GM12878 (cell line): ENCODE data around the gene DNASE2. TPM values are rescaled to one million over a fixed set of nuclear protein-coding genes. Genes with fewer than 3 reads are reported as not detected.

Experiments used
- ATAC-seq: fragments of 200-7000 bp; cut with Tn5 transposase; 3 replicates; pipeline ENCODE4 v1.9.1; 2020; ENCODE audit warnings: mild to moderate bottlenecking, moderate library complexity
- BruUV-seq: library from RNA; stranded (reverse); fragments of 400-500 nt; replicated peaks from 2 replicates; lab custom pipeline; 2021; lab: Mats Ljungman, UMichigan
- CTCF ChIA-PET: fragments of 300-600 bp; sonication (Branson Sonifier 250); formaldehyde crosslinking; extraction: SDS; loops from one replicate; lab custom pipeline; 2021; ENCODE audit warnings: inconsistent platforms; lab: Yijun Ruan, JAX
- POLR2A ChIA-PET: fragments of 350-600 bp; formaldehyde crosslinking; extraction: SDS; loops from one replicate; lab custom pipeline; 2021; ENCODE audit warnings: inconsistent platforms; lab: Charles Lee
- RAD21 ChIA-PET: fragments of 300-600 bp; sonication (Branson Sonifier 250); formaldehyde crosslinking; loops from one replicate; lab custom pipeline; 2023; ENCODE audit warnings: antibody characterized with exemption; ENCODE audit not compliant: unreplicated experiment; lab: Charles Lee
- SMC1A ChIA-PET: fragments of 300-600 bp; sonication (Branson Sonifier 250); formaldehyde crosslinking; loops from one replicate; lab custom pipeline; 2023; ENCODE audit not compliant: unreplicated experiment, uncharacterized antibody; lab: Charles Lee
- DNase-seq: peaks from one replicate; pipeline ENCODE4 v3.0.0-alpha.2; 2011; ENCODE audit warnings: low read depth, low spot score
- FAIRE-seq: peaks from 3 replicates; lab custom pipeline; 2011; peaks lifted over from hg19 to GRCh38; lab: Jason Lieb, UNC
- H2AFZ ChIP-seq: 2 replicates; pipeline ENCODE4 v1.6.0; 2011; ENCODE audit warnings: low read depth, low read length, control low read depth; ENCODE audit not compliant: control insufficient read depth
- H3K27ac ChIP-seq: 2 replicates; pipeline ENCODE4 v1.5.1; 2011; ENCODE audit warnings: control low read depth; ENCODE audit not compliant: control insufficient read depth, insufficient read depth
- H3K27me3 ChIP-seq, 2 experiments: replicated peaks in 1 of 2; 2 replicates each; pipeline versions ENCODE4 v1.6.0 to v1.6.1; 2011; ENCODE audit warnings: low read length in 1 of 2; ENCODE audit not compliant: control insufficient read depth in 2 of 2, insufficient read depth in 2 of 2
- H3K36me3 ChIP-seq, 2 experiments: 2 replicates each; pipeline ENCODE4 v1.5.1; 2011; ENCODE audit warnings: low read length in 1 of 2; ENCODE audit not compliant: control insufficient read depth in 2 of 2, insufficient read depth in 2 of 2
- H3K4me1 ChIP-seq: 2 replicates; pipeline ENCODE4 v1.6.1; 2011; ENCODE audit warnings: mild to moderate bottlenecking, low read length, moderate library complexity, mixed read lengths; ENCODE audit not compliant: control insufficient read depth, insufficient read depth
- H3K4me2 ChIP-seq: 2 replicates; pipeline ENCODE4 v1.6.0; 2011; ENCODE audit warnings: control low read depth; ENCODE audit not compliant: control insufficient read depth, insufficient read depth
- H3K4me3 ChIP-seq: fragments of 200-600 bp; sonication (generic); 2 replicates; pipeline ENCODE4 v1.5.1; 2016
- H3K79me2 ChIP-seq: 2 replicates; pipeline ENCODE4 v1.6.0; 2011; ENCODE audit warnings: low read length; ENCODE audit not compliant: control insufficient read depth, insufficient read depth
- H3K9ac ChIP-seq: 2 replicates; pipeline ENCODE4 v1.8.0; 2011; ENCODE audit warnings: low read length, control low read depth, mixed read lengths; ENCODE audit not compliant: control insufficient read depth, insufficient read depth
- H3K9me3 ChIP-seq: replicated peaks from 3 replicates; pipeline ENCODE4 v1.5.1; 2011; ENCODE audit warnings: mild to moderate bottlenecking, low read length; ENCODE audit not compliant: control insufficient read depth, insufficient read depth
- H4K20me1 ChIP-seq: 2 replicates; pipeline ENCODE4 v1.6.0; 2011; ENCODE audit not compliant: control insufficient read depth, insufficient read depth
- ASH2L ChIP-seq: fragments of 300-600, 200-600 bp; sonication (generic); IDR thresholded peaks from 2 replicates; pipeline ENCODE4 v1.6.1; 2017; ENCODE audit warnings: low read depth, mild to moderate bottlenecking, borderline replicate concordance
- HDAC6 ChIP-seq: fragments of 200-600 bp; sonication (generic); IDR thresholded peaks from one replicate; pipeline ENCODE4 v1.8.0; 2017; ENCODE audit warnings: antibody characterized with exemption; ENCODE audit not compliant: unreplicated experiment
- MYB ChIP-seq: fragments of 150-350 bp; IDR thresholded peaks from 2 replicates; pipeline ENCODE4 v1.6.1; 2014; ENCODE audit warnings: mild to moderate bottlenecking, low read depth, low read length, borderline replicate concordance
- NFYA ChIP-seq: IDR thresholded peaks from 2 replicates; pipeline ENCODE4 v1.6.1; 2011; ENCODE audit warnings: low read depth, mild to moderate bottlenecking, low read length, improper control_type of control experiment, borderline replicate concordance
- NKRF ChIP-seq: fragments of 450-650 bp; conservative IDR thresholded peaks from 2 replicates; pipeline ENCODE4 v1.6.1; 2017; ENCODE audit warnings: mild to moderate bottlenecking, moderate library complexity
- NR2C2 ChIP-seq: IDR thresholded peaks from 2 replicates; pipeline ENCODE4 v1.6.1; 2011; ENCODE audit warnings: borderline replicate concordance, low read depth; ENCODE audit not compliant: control insufficient read depth, insufficient read length
- SKIL ChIP-seq: fragments of 450-650 bp; IDR thresholded peaks from 2 replicates; pipeline ENCODE4 v1.6.1; 2017; ENCODE audit warnings: mild to moderate bottlenecking, low read depth, inconsistent platforms; ENCODE audit not compliant: poor library complexity, severe bottlenecking
- SMAD1 ChIP-seq: fragments of 450-650 bp; IDR thresholded peaks from 2 replicates; pipeline ENCODE4 v1.6.1; 2018; ENCODE audit warnings: mild to moderate bottlenecking, low read depth; ENCODE audit not compliant: partially characterized antibody
- SUZ12 ChIP-seq: fragments of 200-600 bp; sonication (generic); IDR thresholded peaks from one replicate; pipeline ENCODE4 v1.6.1; 2018; ENCODE audit warnings: antibody characterized with exemption, mild to moderate bottlenecking; ENCODE audit not compliant: unreplicated experiment
- ZNF687 ChIP-seq: fragments of 450-650 bp; IDR thresholded peaks from 2 replicates; pipeline ENCODE4 v1.6.1; 2017; ENCODE audit warnings: mild to moderate bottlenecking, moderate library complexity
- WGBS: methylation state at CpG from one replicate; pipeline ENCODE4 v1.1.6; 2016; ENCODE audit warnings: low lambda C conversion rate; ENCODE audit not compliant: insufficient replicate concordance, insufficient coverage; ENCODE audit errors: missing lambda C conversion rate; 5-methylcytosine and 5-hydroxymethylcytosine counted together
- in situ Hi-C: fragments of 300-500 bp; cut with MboI; formaldehyde crosslinking; loops from 9 replicates; pipeline ENCODE4 v1.14.3; 2018; ENCODE audit warnings: mixed read lengths
- intact Hi-C: fragments of 100-400 bp; cut with micrococcal nuclease; formaldehyde crosslinking; loops from one replicate; pipeline ENCODE4 v1.14.2; 2022; ENCODE audit not compliant: unreplicated experiment
- polyA plus RNA-seq, 11 experiments: library from polyadenylated mRNA; depleted of rRNA in 4 of 11; unstranded in 6 of 11; stranded (reverse) in 5 of 11; fragments of >200 nt; fragmentation: Nextera tagmentation in 4 of 11; fragmentation: Illumina TruSeq in 1 of 11; extraction: Ambion mirVana in 4 of 11; extraction: Trizol in 1 of 11; gene quantifications; 1 replicate in 1 of 11; 2 replicates in 10 of 11; pipeline versions ENCODE4 v1.2.1 to v1.2.3, GENCODE V29; 2011 to 2016; ENCODE audit warnings: inconsistent platforms in 2 of 11, missing spikeins in 2 of 11, low read depth in 1 of 11
- total RNA-seq, 4 experiments: library from RNA; depleted of rRNA in 3 of 4; stranded (reverse); fragments of >200 nt in 3 of 4; fragmentation: Illumina TruSeq in 1 of 4; extraction: Trizol in 1 of 4; gene quantifications; 2 replicates each; pipeline versions ENCODE4 v1.2.1 to v1.2.3, GENCODE V29; 2013 to 2021

DNASE2 gene
- total and polyA plus RNA-seq, 10 of the 15 experiments (the other 5 are each of a cell fraction or from before 2014, with no cell fraction given), result 4.9 to 32.1 (median 22.0) TPM

GRCh38 chr19:12922959-12923358, 41.7 kb upstream of the DNASE2 start (continued):
- TF ChIP-seq NFYA (no peak), SUZ12 (no peak), ASH2L (no peak), SKIL (no peak), NKRF (no peak)

GRCh38 chr19:12921047-12921446, 39.8 kb upstream of the DNASE2 start:
- ChIA-PET POLR2A (interaction anchor here (0.7 kb wide), 1 partner anchor 305 kb away, joined by 7 read pairs; no protein-coding TSS in a partner anchor), CTCF (interaction anchor here (0.6 to 1.5 kb wide), 2 partner anchors 44 to 47 kb away, joined by 3 to 4 read pairs; no protein-coding TSS in a partner anchor), SMC1A (interaction anchor here (1.3 to 2.6 kb wide), 3 partner anchors 11 to 44 kb away, joined by 3 to 14 read pairs (median 5); no protein-coding TSS in a partner anchor), RAD21 (interaction anchor here (1.0 to 1.9 kb wide), 2 partner anchors 9 to 44 kb away, joined by 3 to 6 read pairs; no protein-coding TSS in a partner anchor)
- Histone ChIP-seq H3K4me3 (no peak overlapping the region), H3K27ac (no peak overlapping the region), H3K9ac (no peak overlapping the region), H3K9me3 (no peaks in the 10 kb centered on the region; the same call in 2 of the 3 replicates), H4K20me1 (no peaks in the 10 kb centered on the region), H3K4me2 (no peak overlapping the region), H3K27me3 (no peaks in the 10 kb centered on the region), H2AFZ (no peak overlapping the region), H3K36me3 (peaks cover 15 to 18% of the 10 kb centered on the region in 2 experiments), H3K79me2 (no peaks in the 10 kb centered on the region), H3K4me1 (peaks cover 3% of the 10 kb centered on the region; the same call in 1 of the 2 replicates)
- 64% methylated on average over 3 of the region's 3 CpGs for WGBS
- no peak for DNase-seq
- no peak for FAIRE-seq
- in situ Hi-C loops (no loop called here), intact Hi-C loops (no loop called here)
- ATAC-seq, result no peak
- no TSS peak for BruUV-seq
- TF ChIP-seq HDAC6, result no peak
- TF ChIP-seq SMAD1, result no peak
- TF ChIP-seq ZNF687, result no peak
- no peak for TF ChIP-seq MYB
- no peak for TF ChIP-seq NR2C2
